T-helper 2 cell treated with Interferon-gamma antibody and Interleukin-4, amounts not matched to agents 100 ng/mL and 5 ng/mL, for 36 hours (primary cell): Measurements from ENCODE around the gene OR9Q1. TPM values are rescaled to one million over a fixed set of nuclear protein-coding genes. Genes with fewer than 3 reads are reported as not detected.
"Not testable (repeated sequence)": the region's sequence is repeated elsewhere in the genome, so short reads cannot be mapped to it uniquely, and the experiment has no call there.

Experiments
- intact Hi-C: fragments of 100-400 bp; cut with micrococcal nuclease; formaldehyde crosslinking; loops from one replicate; pipeline ENCODE4 v1.15.1; 2023
- total RNA-seq: library from RNA; stranded (reverse); gene quantifications from 2 replicates; pipeline ENCODE4 v1.2.3, GENCODE V29; 2022

Gene OR9Q1, protein sequence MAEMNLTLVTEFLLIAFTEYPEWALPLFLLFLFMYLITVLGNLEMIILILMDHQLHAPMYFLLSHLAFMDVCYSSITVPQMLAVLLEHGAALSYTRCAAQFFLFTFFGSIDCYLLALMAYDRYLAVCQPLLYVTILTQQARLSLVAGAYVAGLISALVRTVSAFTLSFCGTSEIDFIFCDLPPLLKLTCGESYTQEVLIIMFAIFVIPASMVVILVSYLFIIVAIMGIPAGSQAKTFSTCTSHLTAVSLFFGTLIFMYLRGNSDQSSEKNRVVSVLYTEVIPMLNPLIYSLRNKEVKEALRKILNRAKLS
- not detected in 2 replicates for total RNA-seq

- intact Hi-C loops = no loop called here
Measured at GRCh38 chr11:58023435-58023931, at the start of gene OR9Q1. Gene OR9Q1, plus strand, starts transcription at chr11:58023881. Its CDS starts 155,564 bp downstream, at chr11:58179445.

GRCh38 chr11:57974132-57974531, 49.5 kb upstream of the OR9Q1 start:
- intact Hi-C loops = no loop called here

DNA sequence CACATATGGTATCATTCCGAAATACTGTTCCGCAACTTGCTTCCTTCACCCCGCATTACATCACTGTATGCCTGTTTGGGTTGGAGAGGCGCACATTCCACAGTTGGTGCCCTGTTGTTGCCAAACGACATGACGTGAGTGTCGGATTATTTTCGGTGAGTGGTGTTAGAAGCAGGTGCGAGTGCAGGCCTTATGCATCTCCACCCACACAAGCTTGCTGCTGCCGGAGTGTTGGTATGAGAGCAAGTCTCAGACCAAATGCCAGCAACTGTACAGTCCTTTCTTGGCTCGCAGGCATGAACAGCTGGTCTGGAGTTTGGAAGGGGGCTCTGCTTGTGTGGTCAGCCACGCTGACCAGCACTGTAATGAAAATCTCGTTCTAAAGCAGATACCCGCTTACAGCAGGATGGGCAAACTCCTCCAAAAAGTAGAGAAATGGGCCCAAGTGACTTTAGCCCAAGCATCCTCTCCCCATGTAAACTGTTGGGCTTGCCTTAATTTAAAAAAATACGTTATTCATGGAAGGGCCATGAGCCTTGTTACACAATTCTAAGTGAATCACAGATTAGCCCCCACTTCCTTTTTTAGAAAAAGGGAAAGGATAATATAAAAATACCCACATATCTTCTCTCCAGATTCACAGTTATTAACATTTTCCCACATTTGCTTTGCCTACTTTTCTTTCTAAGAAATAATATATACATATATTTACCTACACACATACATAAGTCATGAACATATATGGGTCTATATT, 48.7 kb upstream of the OR9Q1 start:
- intact Hi-C loops = no loop called here

DNA sequence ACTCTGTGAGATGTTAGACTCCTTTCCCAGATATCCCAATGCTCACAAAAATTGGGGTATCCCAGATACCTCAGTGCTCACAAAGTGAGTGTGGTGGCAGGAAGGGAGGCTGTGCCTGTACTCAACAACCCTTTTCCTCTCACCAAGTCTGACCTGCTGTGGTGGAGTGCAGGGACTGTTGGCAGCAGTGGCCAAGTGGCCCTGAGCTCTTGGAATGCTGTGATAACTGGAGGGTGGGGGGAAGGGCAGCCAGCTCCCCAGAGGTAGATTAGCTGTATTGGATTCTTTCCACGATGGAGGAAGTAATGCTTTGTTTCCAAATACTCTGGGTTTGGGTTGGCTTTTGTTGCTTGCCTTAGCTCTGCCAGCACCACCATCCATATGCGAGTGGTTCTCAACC, 46.0 kb upstream of the OR9Q1 start:
- intact Hi-C loops = no loop called here

- intact Hi-C loops = no loop called here
Measured at GRCh38 chr11:57978686-57979531, 44.8 kb upstream of the OR9Q1 start.

DNA sequence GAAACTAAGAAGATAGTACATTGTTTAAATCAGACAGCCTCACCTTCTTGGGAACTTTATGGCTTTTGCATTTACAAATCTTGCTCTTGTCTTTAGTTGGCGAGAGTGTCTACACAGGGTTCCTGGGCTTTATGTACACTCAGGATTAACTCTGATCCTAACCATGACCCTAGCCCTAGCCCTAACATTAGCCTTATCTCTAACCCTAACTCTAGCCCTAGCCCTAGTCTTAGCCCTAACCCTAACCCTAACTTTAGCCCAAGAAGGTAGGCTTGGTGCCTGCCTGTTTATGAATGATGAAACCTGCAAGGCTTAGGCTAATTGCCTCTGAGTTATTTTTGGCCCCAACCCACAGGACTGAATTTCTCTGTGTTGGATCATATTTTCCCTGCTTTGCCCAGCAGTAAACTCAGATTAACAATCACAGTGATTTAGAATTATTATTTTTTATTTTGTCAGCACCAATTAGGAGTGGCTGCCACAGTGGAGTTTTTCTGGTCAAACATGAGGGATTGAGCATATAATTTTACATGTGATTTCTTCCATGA, 44.1 kb upstream of the OR9Q1 start:
- intact Hi-C loops = no loop called here

DNA sequence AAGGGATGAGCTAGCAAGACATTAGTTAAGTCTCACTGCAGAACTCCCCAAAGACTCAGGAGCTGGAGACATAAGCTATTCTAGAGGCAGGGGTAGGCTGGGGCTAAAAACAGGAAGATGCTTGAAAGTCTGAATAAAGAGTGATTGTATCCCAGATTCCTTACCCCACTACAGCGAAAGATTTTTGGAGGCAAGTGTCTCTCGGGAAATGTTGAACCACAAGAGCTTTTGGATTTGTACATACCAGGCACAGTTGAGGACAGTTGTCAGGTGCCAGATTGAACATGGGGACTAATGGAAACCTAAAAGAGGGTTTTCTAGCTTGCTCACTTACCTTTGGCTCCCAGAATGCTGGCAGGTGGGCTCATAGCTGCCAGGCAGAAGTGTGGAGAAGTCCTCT, 43.5 kb upstream of the OR9Q1 start:
- intact Hi-C loops = no loop called here

- intact Hi-C loops = no loop called here
Measured at GRCh38 chr11:57981536-57981935, 42.1 kb upstream of the OR9Q1 start.

DNA sequence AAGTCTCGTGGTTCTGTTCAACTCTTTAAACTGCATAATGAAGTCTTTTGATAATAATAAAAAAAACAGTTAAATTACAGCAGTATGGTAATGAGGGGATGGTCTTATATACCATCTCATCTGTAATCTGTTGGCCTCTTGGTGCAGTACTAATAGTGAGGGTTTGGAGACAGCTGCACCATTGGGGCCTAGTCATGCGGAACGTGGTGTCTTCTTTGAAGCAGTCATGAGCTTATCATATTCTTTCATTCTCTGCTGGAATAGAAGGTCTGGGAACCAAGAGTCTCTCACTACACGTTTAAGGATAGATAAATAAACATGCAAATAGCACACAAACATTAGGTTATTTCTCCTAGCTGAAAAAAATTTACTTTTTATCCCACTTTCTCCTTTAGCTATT, 40.9 kb upstream of the OR9Q1 start:
- intact Hi-C loops = no loop called here

DNA sequence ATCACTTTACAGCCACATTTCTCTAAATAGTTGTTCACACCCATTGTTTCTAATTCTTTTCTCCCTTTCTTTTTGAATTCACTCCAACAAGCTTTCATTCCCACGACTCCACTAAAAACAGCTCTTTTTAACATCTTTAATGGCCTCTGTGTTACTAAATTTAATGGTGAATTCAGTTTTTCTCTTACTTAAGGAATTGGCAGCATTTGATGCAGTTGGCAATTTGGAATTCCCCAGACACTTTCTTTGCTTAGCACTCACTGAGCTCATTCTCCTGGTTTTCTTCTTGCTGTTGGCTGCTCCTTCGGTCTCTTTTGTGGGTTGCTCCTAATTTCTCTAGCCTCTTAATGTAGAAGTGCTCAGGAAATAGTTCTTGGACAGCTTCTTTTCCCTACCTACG, 40.5 kb upstream of the OR9Q1 start:
- intact Hi-C loops = no loop called here

DNA sequence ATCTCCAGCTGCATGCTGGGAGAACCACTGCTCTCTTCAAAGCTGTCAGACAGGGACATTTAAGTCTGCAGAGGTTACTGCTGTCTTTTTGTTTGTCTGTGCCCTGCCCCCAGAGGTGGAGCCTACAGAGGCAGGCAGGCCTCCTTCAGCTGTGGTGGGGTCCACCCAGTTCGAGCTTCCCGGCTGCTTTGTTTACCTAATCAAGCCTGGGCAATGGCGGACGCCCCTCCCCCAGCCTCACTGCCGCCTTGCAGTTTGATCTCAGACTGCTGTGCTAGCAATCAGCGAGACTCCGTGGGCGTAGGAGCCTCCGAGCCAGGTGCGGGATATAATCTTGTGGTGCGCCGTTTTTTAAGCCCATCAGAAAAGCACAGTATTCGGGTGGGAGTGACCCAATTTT, 24.2 kb upstream of the OR9Q1 start:
- intact Hi-C loops = not testable (repeated sequence)

DNA sequence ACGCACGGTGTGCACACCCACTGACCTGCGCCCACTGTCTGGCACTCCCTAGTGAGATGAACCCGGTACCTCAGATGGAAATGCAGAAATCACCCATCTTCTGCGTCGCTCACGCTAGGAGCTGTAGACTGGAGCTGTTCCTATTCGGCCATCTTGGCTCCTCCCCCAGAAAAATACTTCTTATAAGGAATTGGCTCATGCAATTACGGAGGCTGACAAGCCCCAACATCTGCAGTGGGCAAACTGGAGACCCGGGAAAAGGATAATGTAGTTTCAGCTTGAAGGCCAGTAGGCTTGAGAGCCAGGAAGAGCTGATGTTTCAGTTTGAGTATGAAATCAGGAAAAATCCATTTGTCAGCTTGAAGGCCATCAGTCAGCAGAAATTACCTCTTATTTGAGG, 23.7 kb upstream of the OR9Q1 start:
- intact Hi-C loops = not testable (repeated sequence)

GRCh38 chr11:58000699-58001098, 23.0 kb upstream of the OR9Q1 start:
- intact Hi-C loops = no loop called here

- intact Hi-C loops = no loop called here
Measured at GRCh38 chr11:58003036-58003435, 20.6 kb upstream of the OR9Q1 start.

- intact Hi-C loops = no loop called here
Measured at GRCh38 chr11:58003591-58003990, 20.1 kb upstream of the OR9Q1 start.

GRCh38 chr11:58004664-58005063, 19.0 kb upstream of the OR9Q1 start:
- intact Hi-C loops = no loop called here

DNA sequence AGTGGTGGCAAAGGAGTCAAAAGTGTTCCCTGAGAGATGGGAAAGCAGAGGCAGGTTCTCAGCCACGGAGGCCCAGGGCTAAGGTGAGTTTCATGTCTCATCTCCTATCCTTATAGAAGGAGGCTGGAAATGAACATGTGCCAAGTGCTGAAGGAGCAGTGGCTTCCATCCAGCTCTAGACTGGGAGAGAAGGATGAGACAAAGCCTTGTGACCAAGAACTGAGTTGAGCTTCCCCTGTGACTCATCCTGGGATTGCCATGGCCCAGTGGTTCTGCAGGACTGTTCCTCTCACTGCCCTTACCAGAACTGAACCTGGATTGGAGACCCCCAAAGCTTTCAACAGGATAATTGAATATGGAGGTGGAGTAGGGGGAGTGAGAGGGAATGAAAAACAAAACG, 16.7 kb upstream of the OR9Q1 start:
- intact Hi-C loops = no loop called here

GRCh38 chr11:58011771-58012170, 11.9 kb upstream of the OR9Q1 start:
- intact Hi-C loops = no loop called here

GRCh38 chr11:58024601-58025091, 965 bp downstream of the OR9Q1 start:
- intact Hi-C loops = no loop called here

GRCh38 chr11:58027341-58027740, 3.7 kb downstream of the OR9Q1 start:
- intact Hi-C loops = no loop called here

DNA sequence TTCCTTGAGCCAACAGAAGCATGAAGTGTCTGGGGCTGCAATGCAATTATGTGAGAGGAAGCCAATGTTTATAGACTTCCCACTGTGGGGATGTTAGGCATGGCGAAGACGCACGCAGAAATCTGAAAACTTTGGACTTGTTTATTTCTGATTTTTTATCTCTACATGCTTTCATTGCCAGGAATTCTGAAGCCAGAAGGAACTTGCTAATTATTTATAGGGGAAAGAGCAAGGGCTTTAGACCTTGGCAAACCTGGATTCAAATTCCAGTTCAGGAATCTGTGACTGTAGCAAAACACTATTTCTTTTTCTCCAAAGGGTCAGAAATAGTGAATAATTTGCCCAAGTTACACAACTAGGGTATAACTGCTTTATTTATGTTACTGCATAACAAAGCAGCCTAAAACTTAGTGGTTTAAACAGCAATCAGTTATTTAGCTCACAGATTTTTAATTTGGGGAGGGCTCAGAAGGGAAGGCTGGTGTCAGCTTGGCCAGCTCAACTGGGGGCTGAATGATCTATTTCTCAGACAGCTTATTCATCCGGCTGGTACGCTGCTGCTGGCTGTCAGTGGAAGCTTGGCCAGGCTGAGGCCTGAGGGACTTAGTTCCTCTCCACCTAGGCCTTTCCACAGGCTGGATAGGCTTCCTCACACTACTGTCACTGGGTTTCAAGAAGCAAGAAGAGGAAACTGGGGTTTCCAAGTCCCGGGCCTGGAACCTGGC, 5.2 kb downstream of the OR9Q1 start:
- intact Hi-C loops = no loop called here
